ENCODE data around the gene HLA-DOB.
"Not testable (repeated sequence)": the region's sequence is repeated elsewhere in the genome, so short reads cannot be mapped to it uniquely, and the experiment has no call there.

Gene HLA-DOB

DNA sequence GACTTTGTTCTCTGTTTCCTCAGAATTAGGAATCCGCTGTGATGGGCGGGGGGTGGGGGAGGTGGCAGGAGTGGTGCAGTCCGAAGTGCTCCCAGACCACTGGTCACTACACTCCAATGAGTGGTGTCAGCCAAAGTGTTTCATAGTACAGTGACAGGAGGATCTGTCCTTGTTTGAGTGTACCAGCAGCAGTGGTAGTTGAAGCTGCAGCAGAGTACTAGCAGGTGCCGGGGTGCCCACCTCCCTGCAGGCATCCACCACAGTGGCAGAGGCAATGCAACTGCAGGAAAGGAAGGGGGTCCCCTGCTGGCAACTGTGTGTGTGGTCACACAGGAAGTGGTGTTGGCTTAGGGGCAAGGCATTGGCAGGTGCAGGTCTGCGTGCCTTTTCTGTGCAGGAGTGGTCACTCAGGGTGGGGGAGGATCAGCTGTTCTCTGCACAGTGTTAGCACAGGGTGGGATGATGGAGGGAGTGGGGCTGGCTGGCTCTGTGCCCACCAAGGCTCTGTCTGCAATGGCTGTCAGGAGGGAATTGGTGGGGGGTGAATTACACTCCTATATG, 9.7 kb downstream of the HLA-DOB start:
- DNase-seq (ENCODE audit: low spot score) = no peak

DNA sequence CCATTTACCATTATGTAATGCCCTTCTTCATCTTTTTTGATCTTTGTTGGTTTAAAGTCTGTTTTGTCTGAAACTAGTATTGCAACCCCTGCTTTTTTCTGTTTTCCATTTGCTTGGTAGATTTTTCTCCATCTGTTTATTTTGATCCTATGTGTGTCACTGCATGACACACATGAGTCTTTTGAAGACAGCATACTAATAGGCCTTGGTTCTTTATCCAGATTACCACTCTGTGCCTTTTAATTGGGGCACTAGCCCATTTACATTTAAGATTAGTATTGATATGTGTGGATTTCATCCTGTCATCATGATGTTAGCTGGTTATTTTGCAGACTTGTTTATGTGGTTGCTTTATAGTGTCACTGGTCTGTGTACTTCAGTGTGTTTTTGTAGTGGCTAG, 11.4 kb downstream of the HLA-DOB start:
- not testable (repeated sequence) for DNase-seq (ENCODE audit: low spot score)

DNA sequence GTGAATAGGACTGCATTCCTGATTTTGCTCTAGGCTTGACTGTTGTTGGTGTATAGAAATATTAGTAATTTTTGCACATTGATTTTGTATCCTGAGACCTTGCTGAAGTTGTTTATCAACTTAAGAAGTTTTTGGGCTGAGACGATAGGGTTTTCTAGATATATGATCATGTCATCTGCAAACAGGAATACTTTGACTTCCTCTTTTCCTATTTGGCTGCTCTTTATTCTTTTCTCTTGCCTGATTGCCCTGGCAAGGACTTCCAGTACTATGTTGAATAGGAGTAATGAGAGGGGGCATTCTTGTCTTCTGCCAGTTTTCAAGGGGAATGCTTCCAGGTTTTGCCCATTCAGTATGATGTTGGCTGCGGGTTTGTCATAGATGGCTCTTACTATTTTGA, 13.4 kb downstream of the HLA-DOB start:
- no peak for DNase-seq (ENCODE audit: low spot score)

DNA sequence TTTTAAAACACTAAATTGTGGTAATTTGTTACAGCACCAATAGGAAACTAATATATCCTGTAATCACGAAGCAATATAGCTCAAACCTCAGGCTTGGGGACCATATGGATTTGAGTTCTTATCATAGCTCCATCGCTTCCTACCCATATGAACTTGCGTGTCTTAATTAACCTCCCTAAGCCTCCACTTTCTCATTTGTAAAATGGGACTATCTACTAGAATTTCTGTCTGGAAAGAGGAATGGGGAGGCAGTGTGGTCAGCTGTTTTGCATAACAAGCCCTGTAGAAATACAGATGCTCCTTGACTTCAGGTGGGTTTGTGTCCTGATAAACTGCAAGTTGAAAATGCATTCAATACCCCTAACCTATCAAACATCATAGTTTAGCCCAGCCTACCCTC, 17.1 kb downstream of the HLA-DOB start:
- DNase-seq (ENCODE audit: low spot score) = no peak

DNA sequence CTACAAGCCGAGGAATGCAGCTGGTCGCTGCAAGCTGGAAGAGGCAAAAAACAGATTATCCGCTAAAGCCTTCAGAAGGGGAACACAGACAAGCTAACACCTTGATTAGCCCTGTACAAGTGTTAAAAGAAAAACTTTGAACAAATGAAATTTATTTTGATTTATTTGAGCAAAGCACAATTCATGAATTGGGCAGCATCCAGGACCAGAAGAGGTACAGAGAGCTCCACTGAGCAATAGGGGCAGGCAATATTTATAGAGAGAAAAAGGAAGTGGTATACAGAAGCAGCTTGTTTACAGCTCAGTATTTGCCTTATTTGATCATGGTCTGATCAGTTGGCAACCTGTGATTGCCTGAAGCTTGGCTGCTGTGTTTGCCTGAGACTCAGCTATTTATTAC, 17.6 kb downstream of the HLA-DOB start:
- DNase-seq (ENCODE audit: low spot score) = peak; percentile 23

DNA sequence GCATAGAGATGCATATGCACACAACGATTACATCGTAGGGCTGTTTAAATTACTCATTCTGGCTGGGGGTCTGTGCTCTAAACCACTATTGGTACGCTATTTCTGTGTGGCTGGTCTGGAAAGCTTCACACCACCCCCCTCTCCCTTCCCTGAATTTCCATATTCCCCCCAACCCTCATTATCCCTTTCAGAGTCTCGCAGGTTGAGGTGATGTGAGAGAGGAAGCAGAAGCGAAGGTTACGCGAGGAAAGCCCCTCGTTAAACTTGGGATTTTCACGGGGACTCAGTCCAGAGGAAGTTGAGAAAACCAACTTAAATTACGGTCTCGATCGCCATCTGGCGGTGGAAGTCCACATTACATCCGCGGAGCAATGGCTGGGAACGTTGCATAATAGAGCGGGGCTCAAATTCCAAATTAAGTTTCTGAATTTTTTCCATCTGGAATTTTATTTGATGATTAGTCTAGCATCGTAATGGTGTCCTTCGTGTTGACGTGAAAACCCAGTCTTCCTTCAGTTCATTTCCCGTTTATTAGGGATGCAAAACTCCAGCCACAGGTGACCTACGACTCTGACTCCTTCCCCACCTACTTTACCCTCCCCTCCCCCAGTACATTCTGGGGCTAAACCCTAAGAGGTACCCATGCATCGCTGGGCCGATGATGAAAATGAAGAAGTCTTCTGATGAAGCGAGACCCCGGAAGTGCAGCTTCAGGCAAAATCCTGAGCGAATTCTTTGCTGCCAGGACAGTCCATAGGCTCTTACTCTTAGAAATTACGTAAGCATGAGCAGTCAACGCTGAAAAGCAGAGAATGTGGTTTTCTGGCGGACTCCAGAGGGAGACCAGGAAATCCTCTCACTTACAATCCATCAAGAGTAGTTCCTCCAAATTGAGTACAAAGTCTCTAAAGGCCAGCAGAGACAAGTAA, 19.7 kb downstream of the HLA-DOB start:
- DNase-seq (ENCODE audit: low spot score) = peak; percentile 85

DNA sequence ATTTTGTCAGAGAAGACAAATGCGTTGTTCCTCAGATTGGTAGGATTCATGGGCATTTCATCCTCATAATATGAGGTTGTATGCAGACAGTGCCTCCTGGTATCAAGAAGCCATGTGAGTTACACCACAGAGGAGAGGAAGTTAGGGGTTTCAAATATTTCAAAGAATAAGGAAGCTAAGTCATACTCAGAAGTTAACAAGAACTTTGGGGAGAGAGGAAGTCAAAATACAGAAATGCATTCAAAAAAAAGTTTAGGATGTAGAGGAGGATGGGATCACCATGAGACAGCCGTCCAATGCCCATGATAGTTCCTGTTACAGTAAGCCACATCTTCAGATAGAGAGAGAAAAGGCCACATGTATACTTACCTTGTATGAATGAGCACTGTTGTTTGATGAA, 22.3 kb downstream of the HLA-DOB start:
- no peak for DNase-seq (ENCODE audit: low spot score)

DNA sequence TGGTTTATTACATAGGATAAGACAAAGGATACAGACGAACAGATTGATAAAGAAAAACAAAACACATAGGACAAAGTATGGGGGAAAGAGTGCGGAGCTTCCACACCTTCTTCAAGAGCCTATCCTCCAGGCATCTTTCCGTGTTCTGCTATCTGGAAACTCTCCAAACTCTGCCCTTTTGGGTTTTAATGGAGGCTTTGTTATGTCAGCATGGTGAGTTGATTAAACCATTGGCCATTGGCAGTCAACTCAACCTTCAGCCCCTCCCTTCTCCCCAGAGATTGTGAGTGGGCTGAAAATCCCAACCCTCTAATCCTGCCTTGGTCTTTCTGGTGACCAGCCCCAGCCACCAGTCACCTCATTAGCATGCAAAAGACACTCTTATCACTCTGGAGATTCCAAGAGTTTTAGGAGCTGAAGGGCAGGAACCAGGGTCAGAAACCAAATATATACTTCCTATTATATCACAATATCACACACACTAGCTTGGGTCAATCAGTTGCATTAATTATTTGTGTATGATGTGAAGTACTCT, 23.8 kb downstream of the HLA-DOB start:
- no peak for DNase-seq (ENCODE audit: low spot score)

DNA sequence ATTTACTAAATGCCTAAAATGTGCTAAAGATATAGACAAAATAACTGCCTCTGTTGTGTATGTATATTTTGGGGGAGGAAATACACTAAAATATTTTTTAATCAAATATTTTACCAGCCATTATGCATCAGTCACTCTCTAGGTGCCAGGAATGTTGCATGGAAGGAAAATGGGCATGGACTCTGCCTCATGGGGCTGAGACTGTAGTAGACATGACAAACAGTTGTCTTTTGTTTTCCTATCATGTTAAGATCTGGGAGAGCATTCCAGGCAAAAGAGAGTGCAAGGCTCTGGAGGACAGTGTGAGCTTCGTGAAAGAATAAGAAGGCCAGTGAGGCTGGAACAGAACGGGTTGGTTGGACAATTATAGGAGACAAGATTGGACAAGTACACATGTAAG, 26.5 kb downstream of the HLA-DOB start:
- no peak for DNase-seq (ENCODE audit: low spot score)

DNA sequence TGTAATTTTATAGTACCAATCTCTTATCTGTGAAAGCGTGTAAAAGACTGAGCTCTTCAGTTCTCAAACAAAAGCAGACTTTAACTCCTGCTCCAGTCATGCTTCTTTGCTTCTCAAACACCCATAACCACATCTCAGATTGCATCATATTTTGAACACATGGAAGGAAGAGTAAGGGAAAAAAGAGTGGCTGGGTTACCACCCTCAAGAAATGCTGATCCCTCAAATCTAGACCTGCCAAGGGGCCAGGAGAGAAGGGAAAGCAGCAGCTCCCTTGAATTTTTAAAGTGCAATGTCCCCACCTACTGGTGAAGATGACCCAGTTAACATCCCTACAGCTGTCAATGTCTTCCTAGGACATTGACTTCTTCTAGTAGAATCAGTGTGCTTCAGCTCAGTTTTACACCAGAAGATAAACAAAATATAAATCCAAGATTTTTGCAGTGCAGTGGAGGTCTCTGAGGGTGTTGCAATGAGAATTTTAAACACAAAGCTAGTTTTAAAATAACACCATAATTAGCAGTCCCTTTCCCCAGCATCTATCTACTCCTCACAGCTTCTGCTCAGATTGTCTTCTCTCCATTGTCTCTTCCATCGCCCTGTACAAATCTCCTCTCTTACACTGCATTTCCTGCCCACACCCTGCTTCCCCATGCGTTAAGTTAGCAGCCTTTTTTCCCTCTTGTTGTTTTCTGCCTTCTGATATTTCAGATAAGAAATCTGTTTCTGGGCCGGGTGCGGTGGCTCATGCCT, 30.8 kb downstream of the HLA-DOB start:
- DNase-seq (ENCODE audit: low spot score) = peak; percentile 78

DNA sequence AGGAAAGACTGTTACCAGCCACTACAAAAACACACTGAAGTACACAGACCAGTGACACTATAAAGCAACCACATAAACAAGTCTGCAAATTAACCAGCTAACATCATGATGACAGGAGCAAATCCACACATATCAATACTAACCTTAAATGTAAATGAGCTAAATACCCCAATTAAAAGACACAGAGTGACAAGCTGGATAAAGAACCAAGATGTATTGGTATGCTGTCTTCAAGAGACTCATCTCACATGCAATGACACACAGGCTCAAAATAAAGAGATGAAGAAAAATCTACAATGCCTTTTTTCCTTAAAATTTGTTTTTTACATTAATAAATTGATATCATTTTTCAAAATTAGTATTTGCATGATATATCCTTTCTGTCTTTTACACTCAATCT, 33.9 kb downstream of the HLA-DOB start:
- not testable (repeated sequence) for DNase-seq (ENCODE audit: low spot score)

DNA sequence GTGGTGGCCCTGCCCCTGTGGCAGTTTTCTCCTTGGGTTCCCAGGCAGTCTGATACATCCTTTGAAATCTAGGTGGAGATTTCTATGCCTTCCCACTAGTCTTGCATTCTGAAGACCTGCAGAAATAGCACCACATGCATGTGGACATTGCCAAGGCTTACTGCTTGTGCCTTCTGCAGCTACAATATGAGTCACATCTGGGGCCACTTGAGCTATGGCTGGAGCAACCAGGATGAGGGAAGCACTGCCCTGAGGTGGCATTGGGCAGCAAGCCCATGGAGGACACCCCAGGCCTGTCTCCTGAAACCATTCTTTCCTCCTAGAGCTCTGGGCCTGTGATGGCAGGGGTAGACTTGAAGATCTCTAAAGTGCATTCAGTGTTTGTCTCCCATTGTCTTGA, 37.8 kb downstream of the HLA-DOB start:
- no peak for DNase-seq (ENCODE audit: low spot score)

DNA sequence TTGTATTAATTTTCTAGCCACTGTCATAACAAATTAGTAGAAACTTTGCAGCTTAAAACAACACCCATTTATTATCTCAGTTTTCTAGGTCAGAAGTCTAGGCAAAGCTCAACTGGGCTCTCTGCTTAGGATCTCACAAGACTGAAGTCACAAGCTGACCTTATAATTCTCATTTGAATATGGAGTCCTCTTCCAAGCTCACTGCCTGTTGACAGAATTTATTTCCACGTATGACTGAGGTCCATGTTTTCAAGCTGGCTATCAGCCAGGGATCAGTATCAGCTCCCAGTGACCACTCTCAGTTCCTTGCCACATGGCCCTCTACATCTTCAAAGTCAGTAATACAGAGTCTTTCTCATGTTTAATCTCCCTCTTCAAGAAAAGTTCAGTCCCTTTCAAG, 41.7 kb downstream of the HLA-DOB start:
- DNase-seq (ENCODE audit: low spot score) = no peak

DNA sequence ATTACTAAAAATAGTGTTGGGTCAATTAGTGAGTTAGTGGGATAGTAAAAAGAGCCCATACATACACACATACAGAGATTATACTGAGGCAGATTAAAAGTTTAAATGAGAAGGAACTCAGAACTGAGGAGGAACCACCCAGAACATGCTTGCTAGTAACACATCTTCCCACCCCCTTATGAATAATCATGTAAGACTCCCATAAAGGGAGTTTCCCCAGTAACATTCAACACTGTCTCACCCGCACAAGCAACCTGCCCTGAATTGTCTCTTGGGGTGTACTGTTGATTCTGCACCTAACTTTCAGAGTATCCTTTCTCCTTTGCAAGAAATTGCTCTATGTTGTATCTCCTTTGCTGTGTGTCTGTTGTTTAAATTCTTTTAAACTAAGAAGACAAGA, 42.4 kb downstream of the HLA-DOB start:
- DNase-seq (ENCODE audit: low spot score) = peak; percentile 31

DNA sequence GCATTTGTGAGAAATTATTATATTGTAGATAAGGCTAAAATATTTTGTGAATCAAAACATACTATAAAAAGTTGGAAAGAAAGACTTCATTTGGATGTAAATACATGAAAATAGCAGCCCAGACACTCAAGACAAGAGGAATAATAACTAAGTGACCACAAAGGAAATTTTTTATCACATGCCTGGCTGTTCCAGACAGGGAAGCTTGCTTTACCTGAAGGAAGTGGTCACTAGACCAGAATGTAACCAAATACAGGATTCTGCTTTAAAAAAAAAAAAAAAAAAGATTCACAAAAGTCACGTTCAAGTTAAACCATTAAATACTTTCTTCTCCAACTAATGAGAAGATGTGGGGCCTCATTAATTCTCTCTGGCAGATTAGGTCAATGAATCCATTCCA, 44.1 kb downstream of the HLA-DOB start:
- DNase-seq (ENCODE audit: low spot score) = no peak

DNA sequence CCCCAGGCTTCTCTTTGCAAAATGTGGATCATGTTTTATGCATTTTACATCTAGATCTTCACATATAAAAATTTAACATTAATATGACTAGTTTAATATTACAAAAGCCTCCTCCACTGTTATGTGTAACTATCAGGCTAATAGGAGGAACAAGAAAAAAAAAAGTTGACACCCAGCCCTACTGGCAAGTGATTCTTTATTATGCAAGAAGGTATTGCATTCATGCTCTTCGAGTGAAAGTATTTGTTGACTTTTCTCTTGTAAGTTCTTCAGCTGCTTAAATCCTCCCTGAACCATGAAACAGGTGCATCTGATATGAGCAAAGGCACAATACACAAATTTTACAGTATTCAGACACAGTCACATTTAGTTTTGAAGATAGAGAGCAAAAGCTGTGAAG, 52.8 kb downstream of the HLA-DOB start:
- DNase-seq (ENCODE audit: low spot score) = no peak

DNA sequence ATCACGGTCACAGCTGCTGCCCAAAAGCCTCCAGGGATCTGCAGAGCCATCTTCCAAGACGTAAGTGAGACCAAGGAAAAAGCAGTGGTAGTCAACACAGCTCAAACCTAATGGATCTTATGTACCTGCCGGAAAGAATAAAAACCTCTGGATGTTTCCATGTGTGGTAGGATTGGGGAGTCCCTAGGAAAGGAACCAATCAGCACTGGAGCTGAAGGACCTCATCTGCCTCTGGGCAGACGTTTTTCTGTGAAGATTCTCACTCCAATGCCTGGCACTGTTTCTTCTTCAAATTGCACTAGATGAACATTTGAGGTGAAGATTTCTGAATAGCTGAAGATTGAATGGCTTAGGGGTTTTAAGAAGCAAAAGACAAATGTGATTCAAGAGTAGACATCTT, 53.4 kb downstream of the HLA-DOB start, which contains the start of gene HLA-DQB2:
HLA-DQB2 (minus strand) TSS at position 112 of the 400 bp plus-strand sequence; CDS start at position 50, 62 bp downstream.
- DNase-seq (ENCODE audit: low spot score) = peak; percentile 5
